Astrocyte (in vitro differentiated cells and primary cell): ENCODE results near the gene RUFY2. TPM values are rescaled to one million over a fixed set of nuclear protein-coding genes. Genes with fewer than 3 reads are reported as not detected.

Source experiments
- DNase-seq: peaks from one replicate; pipeline ENCODE4 v3.0.0-alpha.2; 2010; ENCODE audit warnings: low read depth
- FAIRE-seq: peaks from 2 replicates; lab custom pipeline; 2011; peaks lifted over from hg19 to GRCh38; lab: Jason Lieb, UNC
- H2AFZ ChIP-seq: 2 replicates; pipeline ENCODE4 v1.6.0; 2012; ENCODE audit warnings: low read depth, low read length, inconsistent platforms
- H3K27ac ChIP-seq: 2 replicates; pipeline ENCODE4 v1.5.1; 2011; ENCODE audit warnings: low read depth, low read length, inconsistent platforms
- H3K27me3 ChIP-seq: 2 replicates; pipeline ENCODE4 v1.6.0; 2011; ENCODE audit warnings: low read length, inconsistent platforms; ENCODE audit not compliant: insufficient read depth
- H3K36me3 ChIP-seq: 2 replicates; pipeline ENCODE4 v1.5.1; 2011; ENCODE audit warnings: low read length, inconsistent platforms; ENCODE audit not compliant: insufficient read depth
- H3K4me1 ChIP-seq: 2 replicates; pipeline ENCODE4 v1.5.1; 2011; ENCODE audit warnings: low read length, inconsistent platforms; ENCODE audit not compliant: insufficient read depth
- H3K4me2 ChIP-seq: 2 replicates; pipeline ENCODE4 v1.6.0; 2012; ENCODE audit warnings: low read length, inconsistent platforms
- H3K4me3 ChIP-seq: 2 replicates; pipeline ENCODE4 v1.5.1; 2011; ENCODE audit warnings: low read depth, mild to moderate bottlenecking, low read length, inconsistent platforms; ENCODE audit not compliant: insufficient read depth
- H3K79me2 ChIP-seq: 2 replicates; pipeline ENCODE4 v1.6.0; 2012; ENCODE audit warnings: mild to moderate bottlenecking, low read length, inconsistent platforms; ENCODE audit not compliant: insufficient read depth
- H3K9ac ChIP-seq: 2 replicates; pipeline ENCODE4 v1.6.0; 2012; ENCODE audit warnings: mild to moderate bottlenecking, low read length, inconsistent platforms
- H3K9me3 ChIP-seq: 2 replicates; pipeline ENCODE4 v1.5.1; 2012; ENCODE audit warnings: low read depth, mild to moderate bottlenecking, low read length, inconsistent platforms; ENCODE audit not compliant: insufficient read depth
- H4K20me1 ChIP-seq: 2 replicates; pipeline ENCODE4 v1.6.0; 2012; ENCODE audit warnings: low read length, inconsistent platforms; ENCODE audit not compliant: insufficient read depth
- H3K27ac Mint-ChIP-seq: one replicate; pipeline ENCODE4 v1.8.0; 2021; ENCODE audit warnings: mild to moderate bottlenecking, mixed read lengths; ENCODE audit not compliant: unreplicated experiment
- H3K27me3 Mint-ChIP-seq: one replicate; pipeline ENCODE4 v1.8.0; 2021; ENCODE audit warnings: low read depth, mixed read lengths; ENCODE audit not compliant: unreplicated experiment
- H3K36me3 Mint-ChIP-seq: one replicate; pipeline ENCODE4 v1.8.0; 2021; ENCODE audit warnings: low read depth, mixed read lengths; ENCODE audit not compliant: unreplicated experiment
- H3K4me1 Mint-ChIP-seq: one replicate; pipeline ENCODE4 v1.8.0; 2021; ENCODE audit warnings: low read depth, mixed read lengths; ENCODE audit not compliant: unreplicated experiment
- H3K4me3 Mint-ChIP-seq: one replicate; pipeline ENCODE4 v1.8.0; 2021; ENCODE audit warnings: mild to moderate bottlenecking, moderate library complexity, mixed read lengths; ENCODE audit not compliant: unreplicated experiment
- H3K9me3 Mint-ChIP-seq: one replicate; pipeline ENCODE4 v1.8.0; 2021; ENCODE audit warnings: mild to moderate bottlenecking, mixed read lengths; ENCODE audit not compliant: unreplicated experiment
- CTCF ChIP-seq: IDR thresholded peaks from 2 replicates; pipeline ENCODE4 v1.5.1; 2011; ENCODE audit warnings: low read depth, mild to moderate bottlenecking, inconsistent platforms, low read length, moderate library complexity; ENCODE audit not compliant: insufficient read depth
- EZH2 ChIP-seq: IDR thresholded peaks from 2 replicates; pipeline ENCODE4 v1.6.1; 2012; ENCODE audit warnings: mild to moderate bottlenecking, low read length, inconsistent platforms; ENCODE audit not compliant: insufficient read depth
- total RNA-seq: library from RNA; stranded (reverse); gene quantifications from 2 replicates; pipeline ENCODE4 v1.2.1, GENCODE V29; 2021

Gene RUFY2
- total RNA-seq, 1 donor from 2014 or later = 21.7 TPM

- Mint-ChIP-seq H3K4me3 (no peak overlapping the region), H3K9me3 (no peaks in the 10 kb centered on the region), H3K27me3 (no peaks in the 10 kb centered on the region), H3K36me3 (no peaks in the 10 kb centered on the region), H3K4me1 (no peaks in the 10 kb centered on the region), H3K27ac (no peak overlapping the region)
- no peak overlapping the region for H3K4me2 ChIP-seq
- H3K9me3 ChIP-seq = no peaks in the 10 kb centered on the region
- no peak overlapping the region for H3K27ac ChIP-seq
- TF ChIP-seq CTCF = no peak
- TF ChIP-seq EZH2 = no peak
- no peaks in the 10 kb centered on the region for H4K20me1 ChIP-seq
- DNase-seq = no peak
- H3K9ac ChIP-seq = no peak overlapping the region
- FAIRE-seq = no peak
- H3K36me3 ChIP-seq = no peaks in the 10 kb centered on the region
- H3K79me2 ChIP-seq = no peaks in the 10 kb centered on the region
- no peak overlapping the region for H3K4me3 ChIP-seq
- no peak overlapping the region for H2AFZ ChIP-seq
- no peaks in the 10 kb centered on the region for H3K27me3 ChIP-seq
- H3K4me1 ChIP-seq = no peaks in the 10 kb centered on the region
Observed at GRCh38 chr10:68442971-68443370, 35.9 kb upstream of the RUFY2 start.

GRCh38 chr10:68440898-68441297, 33.8 kb upstream of the RUFY2 start:
- H3K4me1 Mint-ChIP-seq = no peaks in the 10 kb centered on the region
- Histone ChIP-seq H3K27ac (no peak overlapping the region), H3K9me3 (no peaks in the 10 kb centered on the region), H3K36me3 (no peaks in the 10 kb centered on the region), H3K4me1 (no peaks in the 10 kb centered on the region), H2AFZ (no peak overlapping the region), H3K27me3 (no peaks in the 10 kb centered on the region), H4K20me1 (no peaks in the 10 kb centered on the region), H3K9ac (no peak overlapping the region), H3K4me2 (no peak overlapping the region), H3K79me2 (no peaks in the 10 kb centered on the region), H3K4me3 (no peak overlapping the region)
- H3K27me3 Mint-ChIP-seq = no peaks in the 10 kb centered on the region
- no peaks in the 10 kb centered on the region for H3K36me3 Mint-ChIP-seq
- TF ChIP-seq EZH2 = no peak
- no peak for TF ChIP-seq CTCF
- no peak overlapping the region for H3K4me3 Mint-ChIP-seq
- FAIRE-seq (no peak), DNase-seq (no peak)
- no peaks in the 10 kb centered on the region for H3K9me3 Mint-ChIP-seq
- no peak overlapping the region for H3K27ac Mint-ChIP-seq

GRCh38 chr10:68435803-68436202, 28.7 kb upstream of the RUFY2 start:
- Histone ChIP-seq H3K4me2 (no peak overlapping the region), H3K36me3 (no peaks in the 10 kb centered on the region), H3K4me1 (no peaks in the 10 kb centered on the region), H2AFZ (no peak overlapping the region), H4K20me1 (no peaks in the 10 kb centered on the region), H3K9me3 (no peaks in the 10 kb centered on the region), H3K9ac (no peak overlapping the region), H3K79me2 (no peaks in the 10 kb centered on the region), H3K27me3 (no peaks in the 10 kb centered on the region), H3K27ac (no peak overlapping the region), H3K4me3 (no peak overlapping the region)
- no peaks in the 10 kb centered on the region for H3K9me3 Mint-ChIP-seq
- H3K27me3 Mint-ChIP-seq = no peaks in the 10 kb centered on the region
- H3K36me3 Mint-ChIP-seq = no peaks in the 10 kb centered on the region
- TF ChIP-seq CTCF (no peak), EZH2 (no peak)
- no peak for DNase-seq
- peaks cover 6% of the 10 kb centered on the region for H3K4me1 Mint-ChIP-seq
- no peak for FAIRE-seq
- no peak overlapping the region for H3K4me3 Mint-ChIP-seq
- H3K27ac Mint-ChIP-seq = no peak overlapping the region
